Gastrocnemius medialis (tissue), 4 donors: ENCODE results near the gene CDNF. TPM values are rescaled to one million over a fixed set of nuclear protein-coding genes. Genes with fewer than 3 reads are reported as not detected.

Experiments used
- ATAC-seq, 2 donors: fragments of 150-250 bp; one replicate each; pipeline ENCODE4 v1.9.1; 2016
- DNase-seq, 2 donors: peaks; one replicate each; pipeline ENCODE4 v3.0.0-alpha.2; 2019
- H3K27ac ChIP-seq, 4 donors: fragments of 200-600 bp; sonication (generic); 1 replicate in 1 of 4; 2 replicates in 3 of 4; pipeline ENCODE4 v1.5.1; 2016 to 2018; ENCODE audit warnings: mild to moderate bottlenecking in 2 of 4, moderate library complexity in 1 of 4
- H3K27me3 ChIP-seq, 3 donors: fragments of 200-600 bp; sonication (generic) in 2 of 3; 1 replicate in 1 of 3; 2 replicates in 2 of 3; pipeline versions ENCODE4 v1.5.1 to v1.6.0; 2016 to 2019; ENCODE audit warnings: mild to moderate bottlenecking in 1 of 3, moderate library complexity in 1 of 3
- H3K36me3 ChIP-seq, 2 donors: fragments of 200-600 bp; sonication (generic) in 1 of 2; one replicate each; pipeline ENCODE4 v1.5.1; 2017 to 2018
- H3K4me1 ChIP-seq, 2 donors: fragments of 200-600 bp; sonication (generic) in 1 of 2; one replicate each; pipeline ENCODE4 v1.5.1; 2016 to 2017; ENCODE audit warnings: mild to moderate bottlenecking in 2 of 2
- H3K4me3 ChIP-seq, 4 donors: fragments of 200-600 bp; sonication (generic) in 3 of 4; 1 replicate in 1 of 4; 2 replicates in 3 of 4; pipeline ENCODE4 v1.5.1; 2016 to 2019; ENCODE audit warnings: mild to moderate bottlenecking in 2 of 4
- H3K9me3 ChIP-seq, 3 donors: fragments of 200-600 bp; sonication (generic) in 2 of 3; 1 replicate in 1 of 3; 2 replicates in 2 of 3; pipeline ENCODE4 v1.5.1; 2016 to 2019
- POLR2A ChIP-seq, 2 donors: fragments of 450-650 bp; IDR thresholded peaks; one replicate each; pipeline ENCODE4 v1.6.1; 2017; ENCODE audit warnings: antibody characterized with exemption in 2 of 2, mild to moderate bottlenecking in 2 of 2, moderate library complexity in 2 of 2
- in situ Hi-C, 4 donors: fragments of 200-750 bp; cut with MboI; loops; one replicate each; pipeline versions ENCODE4 v1.15.0 to v1.8.0; 2017; ENCODE audit warnings: low sequenced_read_pairs in 4 of 4
- intact Hi-C: fragments of 100-400 bp; cut with DNase I; formaldehyde crosslinking; loops from one replicate; pipeline ENCODE4 v1.15.1; 2023; ENCODE audit warnings: low total_unique reads
- total RNA-seq, 4 donors: library from RNA; depleted of rRNA; stranded (reverse); fragments of >200 nt; gene quantifications; one replicate each; pipeline versions ENCODE4 v1.1.0 to v1.2.3, GENCODE V29; 2016
- TF ChIP-seq, protein P1 (sequence below), 5 experiments: fragments of 450-650 bp in 3 of 5; fragments of 200-600 bp in 2 of 5; sonication (generic) in 2 of 5; IDR thresholded peaks in 4 of 5; conservative IDR thresholded peaks in 1 of 5; 1 replicate in 4 of 5; 2 replicates in 1 of 5; pipeline ENCODE4 v1.5.1; 2016 to 2019; ENCODE audit warnings: antibody characterized with exemption in 5 of 5, mild to moderate bottlenecking in 3 of 5, moderate library complexity in 3 of 5

Gene CDNF
- total RNA-seq, 4 donors from 2014 or later, result 8.6 to 18.3 (median 10.9) TPM

DNA sequence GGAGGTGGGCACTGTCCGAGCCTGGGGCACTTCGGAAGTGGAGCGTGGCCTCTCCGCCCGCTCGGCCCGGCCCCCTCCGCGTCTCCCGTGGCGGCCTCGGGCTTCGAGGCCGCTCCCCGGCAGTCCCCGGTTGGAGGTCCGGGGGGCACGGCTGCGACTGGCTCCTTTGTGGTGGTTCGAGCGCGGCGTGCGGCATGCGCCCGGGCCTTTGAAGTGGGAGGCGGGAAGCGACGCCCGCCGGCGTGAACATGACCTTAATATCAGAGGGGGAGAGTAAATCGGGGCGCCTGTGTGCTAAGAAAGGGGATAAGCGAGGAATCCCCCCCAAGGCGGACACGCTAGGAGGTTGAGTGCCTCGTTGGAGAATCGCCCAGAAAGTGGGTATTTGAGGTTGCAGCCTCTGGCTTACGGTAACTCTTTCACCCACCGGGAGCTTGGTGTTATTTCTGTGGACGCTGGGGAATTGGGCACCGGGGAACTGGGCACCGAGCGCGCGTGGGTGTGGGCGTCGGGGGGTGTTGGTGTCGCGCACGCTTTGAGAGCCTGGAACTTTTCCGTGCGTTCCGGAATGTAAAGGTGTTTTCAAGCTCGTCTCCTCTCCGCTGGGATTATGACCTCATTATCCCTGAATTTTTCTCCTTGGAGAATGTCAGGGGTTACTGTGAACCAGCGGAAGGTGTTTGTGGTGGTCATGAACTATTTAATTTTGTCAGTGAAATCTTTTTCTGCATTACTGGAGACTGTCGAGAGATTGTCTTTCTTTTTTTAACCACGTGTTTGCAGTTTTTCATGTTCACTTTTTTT, 41.5 kb upstream of the CDNF start:
- Histone ChIP-seq H3K27ac (peak overlapping the region; percentile 97 to 99 (median 99)), H3K9me3 (no peaks in the 10 kb centered on the region), H3K4me3 (peak overlapping the region; percentile 83 to 95 (median 91)), H3K36me3 (no peaks in the 10 kb centered on the region), H3K4me1 (peaks cover 30 to 34% of the 10 kb centered on the region in 2 donors), H3K27me3 (no peaks in the 10 kb centered on the region)
- DNase-seq, result peak; percentile 2 to 22
- intact Hi-C loops, result loop anchor here (2.0 to 5.0 kb wide), 2 partner anchors 218 to 289 kb away; partner anchors contain the start of genes NMT2 and RPP38
- TF ChIP-seq POLR2A (IDR thresholded peaks at IDR 0.05), result no peak
- TF ChIP-seq, protein P1, sequence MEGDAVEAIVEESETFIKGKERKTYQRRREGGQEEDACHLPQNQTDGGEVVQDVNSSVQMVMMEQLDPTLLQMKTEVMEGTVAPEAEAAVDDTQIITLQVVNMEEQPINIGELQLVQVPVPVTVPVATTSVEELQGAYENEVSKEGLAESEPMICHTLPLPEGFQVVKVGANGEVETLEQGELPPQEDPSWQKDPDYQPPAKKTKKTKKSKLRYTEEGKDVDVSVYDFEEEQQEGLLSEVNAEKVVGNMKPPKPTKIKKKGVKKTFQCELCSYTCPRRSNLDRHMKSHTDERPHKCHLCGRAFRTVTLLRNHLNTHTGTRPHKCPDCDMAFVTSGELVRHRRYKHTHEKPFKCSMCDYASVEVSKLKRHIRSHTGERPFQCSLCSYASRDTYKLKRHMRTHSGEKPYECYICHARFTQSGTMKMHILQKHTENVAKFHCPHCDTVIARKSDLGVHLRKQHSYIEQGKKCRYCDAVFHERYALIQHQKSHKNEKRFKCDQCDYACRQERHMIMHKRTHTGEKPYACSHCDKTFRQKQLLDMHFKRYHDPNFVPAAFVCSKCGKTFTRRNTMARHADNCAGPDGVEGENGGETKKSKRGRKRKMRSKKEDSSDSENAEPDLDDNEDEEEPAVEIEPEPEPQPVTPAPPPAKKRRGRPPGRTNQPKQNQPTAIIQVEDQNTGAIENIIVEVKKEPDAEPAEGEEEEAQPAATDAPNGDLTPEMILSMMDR (IDR thresholded peaks at IDR 0.05 in 4 of 5, conservative IDR thresholded peaks at IDR 0.05 in 1 of 5), result no peak
- no peak for ATAC-seq
- in situ Hi-C loops, result no loop called here

DNA sequence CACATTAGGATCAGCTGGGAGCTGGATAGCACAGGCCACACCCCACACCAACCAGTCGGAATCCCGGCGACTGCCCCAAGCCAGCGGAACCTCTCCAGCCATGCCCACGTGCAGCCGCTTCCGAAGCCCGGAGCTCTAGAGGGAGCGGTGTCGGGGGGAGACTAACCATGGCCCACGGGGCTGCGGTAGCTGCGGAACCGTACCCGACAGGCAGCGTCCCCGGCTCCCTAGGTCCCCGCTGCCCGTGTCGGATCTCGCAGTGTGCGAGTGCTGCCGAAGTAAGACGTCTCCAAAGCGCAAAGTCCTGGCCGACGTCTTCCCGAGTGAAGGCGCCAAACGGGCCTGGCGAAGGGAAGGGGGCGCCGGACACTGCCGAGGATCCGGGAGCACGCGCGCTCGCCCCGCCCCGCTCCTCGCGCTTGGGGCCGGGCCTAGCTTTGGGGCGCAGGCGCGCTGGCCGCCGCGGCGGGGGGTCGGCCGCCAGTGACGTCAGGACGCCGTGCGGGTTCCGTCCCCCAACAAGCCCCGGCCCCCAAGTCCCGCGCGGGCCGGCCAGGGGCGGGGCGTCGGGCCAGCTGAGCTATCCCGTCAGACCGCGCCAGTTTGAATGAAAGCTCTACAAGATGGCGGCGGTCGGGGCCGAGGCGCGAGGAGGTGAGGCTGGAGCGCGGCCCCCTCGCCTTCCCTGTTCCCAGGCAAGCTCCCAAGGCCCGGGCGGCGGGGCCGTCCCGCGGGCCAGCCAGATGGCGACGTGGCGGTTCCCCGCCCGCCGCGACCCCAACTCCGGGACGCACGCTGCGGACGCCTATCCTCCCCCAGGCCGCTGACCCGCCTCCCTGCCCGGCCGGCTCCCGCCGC, 40.7 kb upstream of the CDNF start, which contains the start of gene SUV39H2:
TSS of gene SUV39H2 (plus strand) at position 601 of the 858 bp plus-strand sequence. CDS start at position 624, 23 bp downstream.
- no peaks in the 10 kb centered on the region for H3K27me3 ChIP-seq
- peak; percentile 85 to 88 for ATAC-seq
- intact Hi-C loops, result loop anchor here (1.0 to 5.0 kb wide), 4 partner anchors 40 to 290 kb away; partner anchors contain the start of genes CDNF, DCLRE1C, HSPA14 and MSANTD7
- no peaks in the 10 kb centered on the region for H3K9me3 ChIP-seq
- TF ChIP-seq, protein P1 (IDR thresholded peaks at IDR 0.05 in 4 of 5, conservative IDR thresholded peaks at IDR 0.05 in 1 of 5), result peak in 2 of 5 experiments; percentile 5 to 8
- TF ChIP-seq POLR2A (IDR thresholded peaks at IDR 0.05), result peak; percentile 87 to 88
- peak; percentile 89 to 93 for DNase-seq
- H3K4me3 ChIP-seq, result peak within 1 kb of the TSS; percentile 89 to 95 (median 94)
- in situ Hi-C loops, result no loop called here
- H3K36me3 ChIP-seq, result no peaks in the 10 kb centered on the region
- H3K4me1 ChIP-seq, result peaks cover 30 to 34% of the 10 kb centered on the region in 2 donors
- H3K27ac ChIP-seq, result peak within 1 kb of the TSS; percentile 97 to 99 (median 99)

DNA sequence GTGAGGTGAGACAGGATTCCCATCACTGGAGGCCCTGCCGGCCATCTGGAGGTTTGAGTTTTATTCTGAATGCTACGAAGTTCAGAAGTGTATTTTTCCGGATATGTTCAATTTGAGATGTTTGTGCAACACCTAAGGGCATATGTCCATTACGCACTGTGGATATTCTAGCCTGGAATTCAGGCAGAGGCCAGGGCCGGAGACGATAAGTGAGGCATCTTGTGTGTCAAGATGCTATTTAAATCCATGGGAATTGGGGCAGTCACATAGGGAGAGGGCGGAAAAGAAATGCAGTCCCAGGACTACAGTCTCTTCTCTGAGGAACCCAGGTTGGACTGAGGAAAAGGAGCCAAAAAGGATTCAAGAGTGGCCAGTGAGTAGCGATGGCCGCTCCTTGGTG, 38.9 kb upstream of the CDNF start:
- intact Hi-C loops, result loop anchor here (5.0 kb wide), 1 partner anchor 221 kb away; the partner anchor contains the start of gene RPP38
- Histone ChIP-seq H3K27ac (peak overlapping the region; percentile 97 to 99 (median 99)), H3K36me3 (no peaks in the 10 kb centered on the region), H3K4me3 (peak overlapping the region; percentile 89 to 95 (median 94)), H3K27me3 (no peaks in the 10 kb centered on the region), H3K9me3 (no peaks in the 10 kb centered on the region), H3K4me1 (peaks cover 30 to 34% of the 10 kb centered on the region in 2 donors)
- DNase-seq, result peak; percentile 33 to 45
- TF ChIP-seq, protein P1 (IDR thresholded peaks at IDR 0.05 in 4 of 5, conservative IDR thresholded peaks at IDR 0.05 in 1 of 5), result no peak
- no peak for TF ChIP-seq POLR2A (IDR thresholded peaks at IDR 0.05)
- ATAC-seq, result peak; percentile 38 to 60
- in situ Hi-C loops, result no loop called here

DNA sequence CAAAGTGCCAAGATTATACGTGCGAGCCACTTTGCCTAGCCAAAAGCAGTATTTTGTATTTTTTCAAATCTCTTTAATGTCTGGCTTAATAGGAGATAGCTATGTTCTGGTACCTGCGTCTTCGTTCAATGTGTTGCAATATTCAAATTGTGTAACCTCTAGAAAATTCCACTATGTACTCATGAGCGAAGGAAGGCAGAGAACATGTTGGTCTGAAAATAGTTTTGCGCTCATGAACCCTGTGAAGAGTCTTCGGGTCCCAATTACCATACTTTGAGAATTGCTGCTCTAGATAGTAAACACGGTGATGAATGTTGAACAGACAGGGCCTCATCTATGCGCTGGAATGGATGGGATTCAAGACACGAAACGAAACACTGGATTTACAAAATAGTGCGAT, 38.1 kb upstream of the CDNF start:
- intact Hi-C loops, result loop anchor here (5.0 kb wide), 1 partner anchor 221 kb away; the partner anchor contains the start of gene RPP38
- no peak for DNase-seq
- Histone ChIP-seq H3K27me3 (no peaks in the 10 kb centered on the region), H3K4me1 (peaks cover 30 to 34% of the 10 kb centered on the region in 2 donors), H3K36me3 (no peaks in the 10 kb centered on the region), H3K9me3 (no peaks in the 10 kb centered on the region), H3K27ac (peak overlapping the region; percentile 97 to 99 (median 99)), H3K4me3 (no peak overlapping the region)
- no peak for ATAC-seq
- in situ Hi-C loops, result no loop called here
- TF ChIP-seq, protein P1 (IDR thresholded peaks at IDR 0.05 in 4 of 5, conservative IDR thresholded peaks at IDR 0.05 in 1 of 5), result no peak
- TF ChIP-seq POLR2A (IDR thresholded peaks at IDR 0.05), result no peak
